Measurements from ENCODE around the gene COL20A1. TPM values are rescaled to one million over a fixed set of nuclear protein-coding genes. Genes with fewer than 3 reads are reported as not detected.

The COL20A1 gene
- total and polyA plus RNA-seq, 7 donors: 0.07 TPM; not detected in 6

GRCh38 chr20:63277466-63278272, 15.3 kb upstream of the COL20A1 start:
- 94 to 95% methylated on average over 30 of the region's 30 CpGs for WGBS, 2 donors
- H3K27ac ChIP-seq: no peak overlapping the region
- TF ChIP-seq, protein P1, sequence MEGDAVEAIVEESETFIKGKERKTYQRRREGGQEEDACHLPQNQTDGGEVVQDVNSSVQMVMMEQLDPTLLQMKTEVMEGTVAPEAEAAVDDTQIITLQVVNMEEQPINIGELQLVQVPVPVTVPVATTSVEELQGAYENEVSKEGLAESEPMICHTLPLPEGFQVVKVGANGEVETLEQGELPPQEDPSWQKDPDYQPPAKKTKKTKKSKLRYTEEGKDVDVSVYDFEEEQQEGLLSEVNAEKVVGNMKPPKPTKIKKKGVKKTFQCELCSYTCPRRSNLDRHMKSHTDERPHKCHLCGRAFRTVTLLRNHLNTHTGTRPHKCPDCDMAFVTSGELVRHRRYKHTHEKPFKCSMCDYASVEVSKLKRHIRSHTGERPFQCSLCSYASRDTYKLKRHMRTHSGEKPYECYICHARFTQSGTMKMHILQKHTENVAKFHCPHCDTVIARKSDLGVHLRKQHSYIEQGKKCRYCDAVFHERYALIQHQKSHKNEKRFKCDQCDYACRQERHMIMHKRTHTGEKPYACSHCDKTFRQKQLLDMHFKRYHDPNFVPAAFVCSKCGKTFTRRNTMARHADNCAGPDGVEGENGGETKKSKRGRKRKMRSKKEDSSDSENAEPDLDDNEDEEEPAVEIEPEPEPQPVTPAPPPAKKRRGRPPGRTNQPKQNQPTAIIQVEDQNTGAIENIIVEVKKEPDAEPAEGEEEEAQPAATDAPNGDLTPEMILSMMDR (IDR thresholded peaks at IDR 0.05): no peak
- no peak for TF ChIP-seq EP300 (IDR thresholded peaks at IDR 0.05)
- TF ChIP-seq POLR2A (IDR thresholded peaks at IDR 0.05): no peak
- no peak for TF ChIP-seq POLR2AphosphoS5 (IDR thresholded peaks at IDR 0.05)
- peaks cover 0 to 23% (median 17%) of the 10 kb centered on the region in 4 donors for H3K4me1 ChIP-seq
- H3K4me3 ChIP-seq: no peak overlapping the region
- no peaks in the 10 kb centered on the region for H3K27me3 ChIP-seq
- DNase-seq: no peak
- intact Hi-C loops (cut with DNase I): no loop called here
- H3K9me3 ChIP-seq: no peaks in the 10 kb centered on the region
- H3K36me3 ChIP-seq: peaks cover 0 to 72% (median 47%) of the 10 kb centered on the region in 4 donors

DNA sequence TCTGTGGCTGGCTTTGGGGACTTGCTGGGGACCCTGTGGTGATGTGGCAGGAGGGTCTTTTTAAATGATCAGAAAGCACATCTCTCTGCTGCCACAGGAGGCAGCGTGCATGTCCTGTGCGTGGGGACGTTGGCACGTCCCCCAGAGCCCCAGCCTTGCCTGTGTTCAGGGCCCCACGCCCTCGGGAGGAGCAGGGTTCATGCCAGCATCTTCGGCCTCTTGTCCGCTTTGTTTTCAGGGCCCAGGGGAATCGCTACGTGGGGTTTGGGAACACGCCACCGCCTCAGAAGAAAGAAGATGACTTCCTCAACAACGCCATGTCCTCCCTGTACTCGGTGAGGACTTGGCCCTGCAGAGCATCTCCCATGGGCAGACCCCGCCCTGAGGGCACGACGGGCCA, 14.3 kb upstream of the COL20A1 start:
- WGBS, 2 donors: 89% methylated on average over 17 of the region's 17 CpGs
- no peak for TF ChIP-seq POLR2A (IDR thresholded peaks at IDR 0.05)
- intact Hi-C loops (cut with DNase I): no loop called here
- H3K4me1 ChIP-seq: peaks cover 0 to 15% (median 11%) of the 10 kb centered on the region in 4 donors
- H3K9me3 ChIP-seq: no peaks in the 10 kb centered on the region
- peaks cover 9 to 82% (median 55%) of the 10 kb centered on the region in 4 donors for H3K36me3 ChIP-seq
- no peak overlapping the region for H3K4me3 ChIP-seq
- no peak overlapping the region for H3K27ac ChIP-seq
- no peak for DNase-seq
- H3K27me3 ChIP-seq: no peaks in the 10 kb centered on the region

- intact Hi-C loops (cut with DNase I): no loop called here
- H3K4me1 ChIP-seq: peaks cover 0 to 3% (median 0%) of the 10 kb centered on the region in 4 donors
- no peak overlapping the region for H3K27ac ChIP-seq
- no peaks in the 10 kb centered on the region for H3K27me3 ChIP-seq
- peaks cover 12 to 94% (median 61%) of the 10 kb centered on the region in 4 donors for H3K36me3 ChIP-seq
- DNase-seq: no peak
- 94 to 95% methylated on average over 15 of the region's 15 CpGs for WGBS, 2 donors
- no peaks in the 10 kb centered on the region for H3K9me3 ChIP-seq
- TF ChIP-seq POLR2A (IDR thresholded peaks at IDR 0.05): no peak
- TF ChIP-seq POLR2AphosphoS5 (IDR thresholded peaks at IDR 0.05): no peak
- TF ChIP-seq, protein P1 (IDR thresholded peaks at IDR 0.05): no peak
- TF ChIP-seq EP300 (IDR thresholded peaks at IDR 0.05): no peak
- no peak overlapping the region for H3K4me3 ChIP-seq
Measured at GRCh38 chr20:63279931-63280330, 13.1 kb upstream of the COL20A1 start.

GRCh38 chr20:63280371-63280770, 12.6 kb upstream of the COL20A1 start:
- 98% methylated on average over 6 of the region's 6 CpGs for WGBS, 2 donors
- intact Hi-C loops (cut with DNase I): no loop called here
- TF ChIP-seq, protein P1 (IDR thresholded peaks at IDR 0.05): no peak
- TF ChIP-seq EP300 (IDR thresholded peaks at IDR 0.05): no peak
- TF ChIP-seq POLR2AphosphoS5 (IDR thresholded peaks at IDR 0.05): no peak
- no peak for TF ChIP-seq POLR2A (IDR thresholded peaks at IDR 0.05)
- DNase-seq: no peak
- H3K9me3 ChIP-seq: no peaks in the 10 kb centered on the region
- peaks cover 12 to 98% (median 64%) of the 10 kb centered on the region in 4 donors for H3K36me3 ChIP-seq
- H3K27me3 ChIP-seq: no peaks in the 10 kb centered on the region
- no peaks in the 10 kb centered on the region for H3K4me1 ChIP-seq
- H3K27ac ChIP-seq: no peak overlapping the region
- H3K4me3 ChIP-seq: no peak overlapping the region

DNA sequence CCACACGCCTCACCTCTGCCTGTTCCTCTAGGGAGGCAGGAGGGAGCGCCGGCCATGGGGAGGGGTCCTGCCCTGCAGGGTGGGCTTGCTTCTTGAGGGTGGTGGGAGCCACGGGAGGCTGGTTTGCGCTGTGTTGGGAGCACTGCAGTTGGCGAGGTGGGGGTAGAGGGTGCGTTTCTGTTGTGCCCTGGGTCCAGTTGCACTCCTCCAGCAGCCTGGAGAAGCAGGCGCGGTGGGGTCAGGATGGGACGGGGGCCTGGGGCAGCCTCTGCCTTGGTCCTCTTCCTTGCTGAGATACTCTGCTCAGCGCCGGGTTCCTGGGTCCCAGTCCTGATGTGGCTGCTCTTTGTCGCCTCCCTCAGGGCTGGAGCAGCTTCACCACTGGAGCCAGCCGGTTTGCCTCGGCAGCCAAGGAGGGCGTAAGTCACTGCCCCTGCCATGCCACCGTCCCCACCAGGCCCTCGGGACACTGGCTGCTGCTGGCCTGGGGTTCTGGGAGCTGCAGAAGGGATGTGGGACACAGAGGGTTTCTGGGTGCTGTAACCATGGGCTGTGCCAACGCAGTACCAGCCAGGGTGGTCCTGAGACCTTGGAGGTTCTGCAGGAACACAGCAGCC, 11.9 kb upstream of the COL20A1 start:
- Histone ChIP-seq H3K4me1 (no peaks in the 10 kb centered on the region), H3K27me3 (no peaks in the 10 kb centered on the region), H3K4me3 (no peak overlapping the region), H3K27ac (no peak overlapping the region), H3K9me3 (no peaks in the 10 kb centered on the region), H3K36me3 (peaks cover 12 to 99% (median 67%) of the 10 kb centered on the region in 4 donors)
- TF ChIP-seq EP300 (IDR thresholded peaks at IDR 0.05) (no peak), POLR2A (IDR thresholded peaks at IDR 0.05) (no peak), POLR2AphosphoS5 (IDR thresholded peaks at IDR 0.05) (no peak)
- TF ChIP-seq, protein P1 (IDR thresholded peaks at IDR 0.05): no peak
- DNase-seq: no peak
- intact Hi-C loops (cut with DNase I): no loop called here
- 84% methylated on average over 19 of the region's 19 CpGs for WGBS, 2 donors

Data from sigmoid colon (tissue), 7 donors.